ENCODE measurements around the gene CMSS1.

Gene CMSS1

GRCh38 chr3:99910752-99911290, 93.2 kb downstream of the CMSS1 start:
- DNase-seq: no peak

GRCh38 chr3:99911433-99911832, 93.8 kb downstream of the CMSS1 start:
- no peak for DNase-seq

- DNase-seq: no peak
Observed at GRCh38 chr3:99915906-99916432, 98.3 kb downstream of the CMSS1 start.

- no peak for DNase-seq
Observed at GRCh38 chr3:99918715-99919114, 101.1 kb downstream of the CMSS1 start.

- DNase-seq: no peak
Observed at GRCh38 chr3:99919694-99920093, 102.0 kb downstream of the CMSS1 start.

GRCh38 chr3:99920481-99921376, 103.1 kb downstream of the CMSS1 start:
- no peak for DNase-seq

GRCh38 chr3:99921377-99921695, 103.7 kb downstream of the CMSS1 start:
- DNase-seq: no peak

- no peak for DNase-seq
Observed at GRCh38 chr3:99921986-99922385, 104.3 kb downstream of the CMSS1 start.

DNA sequence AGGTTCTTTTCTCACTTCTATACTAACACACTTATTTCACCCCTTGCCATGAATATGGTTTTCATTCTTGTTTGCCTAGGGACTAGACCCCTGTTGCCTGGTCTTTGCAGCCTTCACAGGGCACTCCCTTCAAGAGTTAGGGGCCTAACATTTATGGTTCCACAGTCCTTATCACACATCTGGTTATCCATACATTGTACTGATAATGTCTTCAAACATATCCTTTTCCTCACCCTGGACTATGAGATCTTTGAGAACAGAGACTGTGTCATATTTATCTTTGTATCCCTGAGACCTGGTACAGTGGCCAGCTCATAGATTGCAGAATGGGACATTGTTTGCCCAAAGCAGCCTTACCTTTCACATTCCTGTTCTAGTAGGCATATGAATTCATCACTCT, 106.2 kb downstream of the CMSS1 start:
- DNase-seq: no peak

- no peak for DNase-seq
Observed at GRCh38 chr3:99925584-99926230, 108.0 kb downstream of the CMSS1 start.

GRCh38 chr3:99927671-99928457, 110.2 kb downstream of the CMSS1 start:
- no peak for DNase-seq

DNA sequence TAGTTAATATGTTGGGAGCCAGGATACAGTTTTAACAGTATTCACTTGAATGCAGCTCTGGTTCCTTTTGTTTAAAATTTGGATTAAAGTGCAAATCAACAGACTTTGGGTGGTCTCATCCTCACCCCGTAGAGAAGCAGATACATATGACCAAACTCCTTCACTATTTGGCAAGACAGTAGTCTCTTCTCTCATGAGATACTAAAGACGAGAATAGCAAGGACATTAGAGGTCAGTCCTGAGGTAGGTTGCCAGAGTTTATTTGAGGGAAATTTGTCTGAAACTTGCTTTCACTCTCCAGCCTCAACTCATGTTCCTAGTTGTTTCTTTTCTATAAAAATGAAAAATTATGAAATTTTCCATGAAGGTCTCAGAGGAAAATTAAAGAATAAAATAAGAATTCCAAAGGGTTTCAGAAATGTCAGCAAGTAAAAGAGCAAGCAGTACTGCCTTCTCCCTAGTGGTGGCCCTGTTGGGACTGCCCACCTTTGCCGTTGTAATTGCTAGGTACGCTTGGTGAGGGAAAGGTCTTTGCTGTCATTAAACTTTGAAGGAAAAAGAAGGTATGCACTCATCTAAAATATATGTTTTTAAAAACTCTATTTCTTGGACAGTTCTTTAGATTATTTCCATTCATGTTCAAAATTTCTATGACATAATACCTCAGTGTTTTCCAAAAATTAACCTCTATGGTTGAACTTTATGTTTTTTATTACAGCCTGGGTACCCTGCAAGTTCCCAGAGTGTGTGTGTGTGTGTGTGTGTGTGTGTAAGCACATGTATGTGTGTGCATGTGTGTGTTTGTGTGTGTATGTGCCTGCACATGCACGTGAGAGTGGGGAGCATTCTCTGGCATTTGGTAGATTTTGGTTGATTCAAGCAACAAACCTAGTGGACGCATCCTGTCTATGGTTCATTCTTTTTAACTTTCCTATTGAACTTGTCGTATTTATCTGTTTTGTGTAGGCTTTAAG, 111.4 kb downstream of the CMSS1 start:
- DNase-seq: no peak

GRCh38 chr3:99929745-99930139, 112.1 kb downstream of the CMSS1 start:
- DNase-seq: no peak

DNA sequence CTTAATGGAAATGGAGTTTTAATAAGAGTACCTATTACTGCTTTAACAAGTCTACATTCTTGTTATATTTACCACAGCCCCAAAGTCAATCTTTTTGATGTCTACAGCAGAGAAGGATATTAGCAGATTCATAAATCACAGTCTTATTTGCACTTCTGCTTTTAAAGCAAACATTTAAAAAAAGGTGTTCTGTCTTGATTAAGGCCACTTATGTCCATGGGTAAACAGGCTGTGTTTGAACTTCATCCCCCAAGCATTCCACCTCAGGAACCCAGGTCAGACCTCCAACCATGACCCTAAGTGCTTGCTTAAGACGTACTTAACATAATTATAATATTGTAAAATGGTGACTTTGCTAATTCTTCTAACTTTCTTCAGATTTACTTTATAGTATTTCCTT, 113.4 kb downstream of the CMSS1 start:
- DNase-seq: no peak

GRCh38 chr3:99933971-99934750, 116.5 kb downstream of the CMSS1 start:
- DNase-seq: no peak

- DNase-seq: no peak
Observed at GRCh38 chr3:99934975-99935797, 117.5 kb downstream of the CMSS1 start.

GRCh38 chr3:99938270-99938911, 120.7 kb downstream of the CMSS1 start:
- DNase-seq: no peak

GRCh38 chr3:99939876-99940275, 122.2 kb downstream of the CMSS1 start:
- no peak for DNase-seq

DNA sequence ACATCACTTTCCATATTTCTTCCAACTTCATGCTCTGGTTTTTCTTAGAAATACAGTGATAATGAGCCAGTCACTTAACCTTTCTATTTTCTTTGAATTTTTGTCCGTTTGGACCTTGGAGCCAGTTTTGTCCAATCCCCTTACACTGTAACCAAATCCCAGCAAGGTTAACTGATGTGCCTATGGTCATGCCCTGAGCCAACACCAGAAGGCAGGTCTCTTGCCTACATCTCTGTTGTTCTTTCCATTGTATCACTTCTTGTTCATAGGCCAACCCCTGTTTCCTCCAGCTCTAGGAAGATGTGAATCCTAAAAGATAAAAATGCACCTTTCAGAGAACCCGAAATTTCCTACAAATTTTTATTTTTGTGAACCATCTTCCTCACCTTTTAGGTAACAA, 122.7 kb downstream of the CMSS1 start:
- DNase-seq: no peak

- DNase-seq: no peak
Observed at GRCh38 chr3:99941211-99941610, 123.5 kb downstream of the CMSS1 start.

Measured in activated CD4-positive, alpha-beta T cell treated with anti-CD3 and anti-CD28 coated beads, Interleukin-2, Interleukin-6, amounts not matched to agents 100 ng/mL and 50 ng/mL, durations not matched to agents 16 hours and 8 hours (primary cell).